GM10266 (cell line): ENCODE results near the gene MX1.

ENCODE experiments used
- DNase-seq: peaks from one replicate; pipeline ENCODE4 v3.0.0; 2012; ENCODE audit errors: extremely low spot score
- TF ChIP-seq, protein P1 (sequence below): IDR thresholded peaks from 2 replicates; pipeline ENCODE4 v1.5.1; 2012; ENCODE audit warnings: mild to moderate bottlenecking, low read depth; ENCODE audit not compliant: control insufficient read depth, insufficient read depth; ENCODE audit errors: missing control alignments

MX1 gene

DNA sequence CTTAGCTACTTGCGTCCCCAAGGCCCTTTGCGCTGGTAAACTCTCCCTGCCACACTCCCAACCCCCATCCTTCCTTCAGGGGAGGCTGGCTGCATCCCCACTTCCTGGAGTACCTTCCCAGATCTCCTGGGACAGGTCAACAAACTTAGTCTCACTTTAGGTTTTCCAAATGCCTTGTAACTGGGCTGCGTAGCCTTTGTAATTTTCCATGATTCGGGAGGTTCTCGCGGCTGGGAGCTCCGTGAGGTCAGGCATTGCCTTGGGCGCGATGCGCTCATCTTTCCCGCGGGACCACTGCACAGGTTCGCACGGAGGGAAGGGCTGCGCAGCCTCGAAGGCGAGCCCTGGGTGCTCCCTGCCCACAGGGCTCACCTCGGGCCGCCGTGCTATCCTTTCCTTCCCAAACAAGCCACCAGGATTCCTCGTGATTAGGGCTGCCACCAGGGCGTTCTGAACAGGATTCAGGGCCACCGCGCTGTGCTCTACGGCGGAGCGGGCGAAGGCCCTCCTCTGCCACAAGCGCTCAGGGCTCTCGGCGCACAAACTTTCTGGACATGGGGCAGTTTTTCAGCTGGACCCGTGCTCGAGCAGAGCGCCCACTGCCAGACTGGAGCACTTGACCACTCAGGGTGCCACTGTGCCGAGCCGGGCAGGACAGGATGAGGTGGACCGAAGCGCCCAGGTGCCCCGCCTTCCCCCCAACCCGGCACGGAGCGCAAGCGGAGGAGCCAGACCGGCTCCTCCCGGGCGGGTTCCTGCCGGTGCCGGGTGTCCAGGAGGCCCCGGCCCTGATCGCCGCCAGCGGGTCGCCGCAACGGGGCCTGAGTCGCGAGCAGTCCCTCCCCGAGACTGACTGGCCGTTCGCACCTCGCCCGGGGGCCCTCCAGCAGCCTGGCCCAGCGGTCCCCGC is 80.8 kb downstream of the MX1 start:
- TF ChIP-seq, protein P1, sequence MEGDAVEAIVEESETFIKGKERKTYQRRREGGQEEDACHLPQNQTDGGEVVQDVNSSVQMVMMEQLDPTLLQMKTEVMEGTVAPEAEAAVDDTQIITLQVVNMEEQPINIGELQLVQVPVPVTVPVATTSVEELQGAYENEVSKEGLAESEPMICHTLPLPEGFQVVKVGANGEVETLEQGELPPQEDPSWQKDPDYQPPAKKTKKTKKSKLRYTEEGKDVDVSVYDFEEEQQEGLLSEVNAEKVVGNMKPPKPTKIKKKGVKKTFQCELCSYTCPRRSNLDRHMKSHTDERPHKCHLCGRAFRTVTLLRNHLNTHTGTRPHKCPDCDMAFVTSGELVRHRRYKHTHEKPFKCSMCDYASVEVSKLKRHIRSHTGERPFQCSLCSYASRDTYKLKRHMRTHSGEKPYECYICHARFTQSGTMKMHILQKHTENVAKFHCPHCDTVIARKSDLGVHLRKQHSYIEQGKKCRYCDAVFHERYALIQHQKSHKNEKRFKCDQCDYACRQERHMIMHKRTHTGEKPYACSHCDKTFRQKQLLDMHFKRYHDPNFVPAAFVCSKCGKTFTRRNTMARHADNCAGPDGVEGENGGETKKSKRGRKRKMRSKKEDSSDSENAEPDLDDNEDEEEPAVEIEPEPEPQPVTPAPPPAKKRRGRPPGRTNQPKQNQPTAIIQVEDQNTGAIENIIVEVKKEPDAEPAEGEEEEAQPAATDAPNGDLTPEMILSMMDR = no peak
- DNase-seq = no peak

DNA sequence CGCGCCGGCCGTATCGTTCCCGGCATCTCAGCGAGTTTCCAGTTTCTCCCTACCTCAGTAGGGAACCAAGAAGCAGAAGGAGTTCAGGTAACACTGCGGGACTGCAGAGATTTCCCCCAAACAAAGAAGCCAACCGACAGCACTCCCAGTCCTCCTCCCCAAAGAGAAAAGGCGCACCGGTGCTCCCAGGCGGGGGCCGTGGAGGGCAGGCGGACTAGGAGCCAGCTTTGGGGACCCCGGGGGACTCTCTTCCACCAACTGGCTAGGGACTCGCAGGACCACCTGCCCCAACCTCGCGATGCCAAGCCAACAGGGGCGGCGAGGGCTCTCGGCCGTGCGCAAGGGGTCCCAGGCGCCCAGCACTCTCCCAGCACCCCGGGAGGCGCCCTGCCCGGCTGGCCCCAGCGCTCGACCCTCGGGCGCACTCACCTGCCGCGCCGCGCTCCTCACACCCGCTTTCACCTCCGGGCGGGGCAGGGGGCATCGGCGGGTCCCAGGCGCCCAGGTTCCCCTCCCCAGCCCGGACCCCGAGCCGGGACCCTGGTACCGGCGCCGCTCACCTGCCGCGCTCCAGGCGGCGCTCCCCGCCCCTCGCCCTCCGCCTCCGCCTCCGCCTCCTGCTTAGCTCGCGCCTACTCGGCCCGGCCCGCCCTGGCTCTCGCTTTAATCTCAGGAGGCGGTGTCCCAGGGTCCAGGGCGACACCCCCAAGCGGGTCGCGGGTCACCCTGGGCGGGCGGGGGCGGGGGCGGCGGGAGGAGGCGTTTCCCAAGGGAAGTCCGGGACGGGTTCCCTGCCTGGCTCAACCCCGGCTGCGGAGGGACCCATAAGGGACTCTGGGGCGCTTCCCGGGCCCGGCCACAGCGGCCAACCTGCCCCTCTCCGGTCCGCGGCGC is 81.7 kb downstream of the MX1 start, which contains the start of gene TMPRSS2:
TMPRSS2 (minus strand) TSS at position 638 of the 894 bp plus-strand sequence. CDS start 10,025 bp downstream, outside the sequence.
- TF ChIP-seq, protein P1 = no peak
- DNase-seq = no peak

DNA sequence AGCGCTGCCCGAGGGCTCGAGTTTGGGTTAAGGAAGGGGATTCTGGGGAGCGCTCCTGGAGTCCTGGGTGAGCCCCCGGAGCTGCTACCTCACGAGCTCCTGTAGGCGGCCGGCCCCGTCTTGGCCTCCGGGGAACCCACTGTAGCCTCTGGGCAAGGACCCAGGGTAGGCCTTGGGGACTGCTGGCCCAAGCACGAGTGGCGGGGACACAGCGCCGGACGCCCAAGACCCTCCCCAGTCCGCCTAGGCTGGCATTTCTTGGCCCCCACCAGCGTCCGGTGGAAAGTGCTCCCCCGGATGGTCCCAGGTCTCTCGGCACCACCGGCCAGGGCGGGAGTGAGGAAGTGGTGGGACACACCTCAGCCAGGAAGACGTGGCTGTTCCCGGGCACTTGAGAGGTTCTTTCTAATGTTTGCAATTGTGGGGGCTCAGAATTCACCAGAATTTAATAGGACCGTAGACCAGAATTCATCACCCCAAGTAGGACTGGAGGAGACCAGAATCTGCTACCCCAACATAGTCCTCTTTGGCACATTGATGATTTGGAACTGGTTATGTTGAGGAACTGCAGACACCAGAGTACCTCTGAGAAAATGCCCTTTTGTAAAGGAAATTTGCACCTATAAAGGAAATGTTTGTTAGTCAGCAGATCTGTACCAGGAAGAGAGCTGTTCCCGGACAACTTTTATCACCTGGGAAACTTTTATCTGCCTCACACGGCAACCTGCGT is 82.5 kb downstream of the MX1 start:
- DNase-seq = no peak
- TF ChIP-seq, protein P1 = no peak
